ENCODE data around the gene IL27RA.

DNA sequence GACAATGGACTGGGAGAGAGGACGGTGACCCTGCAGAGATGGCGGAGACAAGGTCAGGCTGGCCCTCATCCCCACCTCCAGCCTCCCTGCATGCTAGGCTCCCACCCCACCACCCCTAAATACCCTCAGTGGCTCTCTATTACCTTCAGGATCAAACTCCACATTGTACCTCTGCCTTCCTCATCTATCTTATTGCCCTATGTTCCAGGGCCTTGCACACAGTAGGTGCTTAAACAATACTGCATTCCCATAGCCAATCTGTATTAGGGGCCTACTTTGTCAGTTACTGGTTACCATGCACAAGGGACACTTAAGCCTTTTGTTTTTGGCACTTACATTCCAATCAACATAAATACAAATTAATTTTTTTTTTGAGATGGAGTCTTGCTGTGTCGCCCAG, 23.8 kb downstream of the IL27RA start:
- TF ChIP-seq, protein P1, sequence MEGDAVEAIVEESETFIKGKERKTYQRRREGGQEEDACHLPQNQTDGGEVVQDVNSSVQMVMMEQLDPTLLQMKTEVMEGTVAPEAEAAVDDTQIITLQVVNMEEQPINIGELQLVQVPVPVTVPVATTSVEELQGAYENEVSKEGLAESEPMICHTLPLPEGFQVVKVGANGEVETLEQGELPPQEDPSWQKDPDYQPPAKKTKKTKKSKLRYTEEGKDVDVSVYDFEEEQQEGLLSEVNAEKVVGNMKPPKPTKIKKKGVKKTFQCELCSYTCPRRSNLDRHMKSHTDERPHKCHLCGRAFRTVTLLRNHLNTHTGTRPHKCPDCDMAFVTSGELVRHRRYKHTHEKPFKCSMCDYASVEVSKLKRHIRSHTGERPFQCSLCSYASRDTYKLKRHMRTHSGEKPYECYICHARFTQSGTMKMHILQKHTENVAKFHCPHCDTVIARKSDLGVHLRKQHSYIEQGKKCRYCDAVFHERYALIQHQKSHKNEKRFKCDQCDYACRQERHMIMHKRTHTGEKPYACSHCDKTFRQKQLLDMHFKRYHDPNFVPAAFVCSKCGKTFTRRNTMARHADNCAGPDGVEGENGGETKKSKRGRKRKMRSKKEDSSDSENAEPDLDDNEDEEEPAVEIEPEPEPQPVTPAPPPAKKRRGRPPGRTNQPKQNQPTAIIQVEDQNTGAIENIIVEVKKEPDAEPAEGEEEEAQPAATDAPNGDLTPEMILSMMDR (IDR thresholded peaks at IDR 0.05), result no peak
- TF ChIP-seq POLR2A (IDR thresholded peaks at IDR 0.05), result no peak

Data from adrenal gland (tissue), 5 donors.